Body of pancreas (tissue), 4 donors: ENCODE data around the gene GPR137B.

Experiments
- POLR2A ChIP-seq, 3 donors: fragments of 450-650 bp; IDR thresholded peaks; one replicate each; pipeline ENCODE4 v1.6.1; 2016; ENCODE audit warnings: antibody characterized with exemption in 3 of 3, mild to moderate bottlenecking in 2 of 3
- TF ChIP-seq, protein P1 (sequence below), 7 experiments: fragments of 450-650 bp in 4 of 7; fragments of 200-600 bp in 3 of 7; sonication (generic) in 3 of 7; IDR thresholded peaks; one replicate each; pipeline ENCODE4 v1.5.1; 2016 to 2019; ENCODE audit warnings: antibody characterized with exemption in 7 of 7

DNA sequence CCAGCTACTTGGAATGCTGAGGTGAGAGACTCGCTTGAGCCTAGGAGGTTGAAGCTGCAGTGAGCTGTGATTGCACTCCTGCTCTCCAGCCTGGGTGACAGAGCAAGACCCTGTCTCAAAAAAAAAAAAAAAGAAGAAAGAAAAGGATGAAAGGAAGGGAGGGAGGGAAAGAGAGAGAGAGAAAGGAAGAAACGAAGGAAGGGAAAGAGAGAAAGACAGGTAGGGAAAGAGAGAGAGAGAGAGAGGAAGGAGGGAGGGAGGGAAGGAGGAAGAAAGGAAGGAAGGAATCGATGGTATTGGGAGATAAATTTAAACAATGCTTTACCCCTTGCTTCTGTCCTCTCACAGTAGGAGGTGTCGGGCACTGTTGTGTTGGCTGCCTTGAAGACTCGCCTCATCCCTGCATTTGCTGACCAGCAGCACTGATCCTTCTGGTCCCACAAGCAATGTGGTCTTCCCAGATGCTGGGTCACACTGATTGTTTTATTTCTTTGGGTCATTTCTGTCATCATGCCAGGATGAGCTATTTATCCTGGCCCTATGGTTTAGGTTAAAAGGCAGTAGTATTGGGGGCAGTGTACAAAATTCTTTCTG lies 30.9 kb downstream of the GPR137B start:
- TF ChIP-seq, protein P1, sequence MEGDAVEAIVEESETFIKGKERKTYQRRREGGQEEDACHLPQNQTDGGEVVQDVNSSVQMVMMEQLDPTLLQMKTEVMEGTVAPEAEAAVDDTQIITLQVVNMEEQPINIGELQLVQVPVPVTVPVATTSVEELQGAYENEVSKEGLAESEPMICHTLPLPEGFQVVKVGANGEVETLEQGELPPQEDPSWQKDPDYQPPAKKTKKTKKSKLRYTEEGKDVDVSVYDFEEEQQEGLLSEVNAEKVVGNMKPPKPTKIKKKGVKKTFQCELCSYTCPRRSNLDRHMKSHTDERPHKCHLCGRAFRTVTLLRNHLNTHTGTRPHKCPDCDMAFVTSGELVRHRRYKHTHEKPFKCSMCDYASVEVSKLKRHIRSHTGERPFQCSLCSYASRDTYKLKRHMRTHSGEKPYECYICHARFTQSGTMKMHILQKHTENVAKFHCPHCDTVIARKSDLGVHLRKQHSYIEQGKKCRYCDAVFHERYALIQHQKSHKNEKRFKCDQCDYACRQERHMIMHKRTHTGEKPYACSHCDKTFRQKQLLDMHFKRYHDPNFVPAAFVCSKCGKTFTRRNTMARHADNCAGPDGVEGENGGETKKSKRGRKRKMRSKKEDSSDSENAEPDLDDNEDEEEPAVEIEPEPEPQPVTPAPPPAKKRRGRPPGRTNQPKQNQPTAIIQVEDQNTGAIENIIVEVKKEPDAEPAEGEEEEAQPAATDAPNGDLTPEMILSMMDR (IDR thresholded peaks at IDR 0.05), result no peak
- no peak for TF ChIP-seq POLR2A (IDR thresholded peaks at IDR 0.05)
